ES-I3 (cell line): ENCODE results near the gene CLSTN3.

ENCODE experiments used
- H3K36me3 ChIP-seq: 2 replicates; pipeline ENCODE4 v1.6.1; 2013; ENCODE audit warnings: mild to moderate bottlenecking, low read length, control low read depth, moderate library complexity; ENCODE audit not compliant: insufficient read depth
- H3K4me1 ChIP-seq: 2 replicates; pipeline ENCODE4 v1.6.1; 2013; ENCODE audit warnings: mild to moderate bottlenecking, control low read depth, low read length; ENCODE audit not compliant: insufficient read depth
- H3K9ac ChIP-seq: 2 replicates; pipeline ENCODE4 v1.6.1; 2013; ENCODE audit warnings: low read depth, mild to moderate bottlenecking, low read length, moderate library complexity
- H3K9me3 ChIP-seq: 2 replicates; pipeline ENCODE4 v1.6.1; 2013; ENCODE audit warnings: mild to moderate bottlenecking, low read length, moderate library complexity; ENCODE audit not compliant: control insufficient read depth, insufficient read depth

CLSTN3 gene

DNA sequence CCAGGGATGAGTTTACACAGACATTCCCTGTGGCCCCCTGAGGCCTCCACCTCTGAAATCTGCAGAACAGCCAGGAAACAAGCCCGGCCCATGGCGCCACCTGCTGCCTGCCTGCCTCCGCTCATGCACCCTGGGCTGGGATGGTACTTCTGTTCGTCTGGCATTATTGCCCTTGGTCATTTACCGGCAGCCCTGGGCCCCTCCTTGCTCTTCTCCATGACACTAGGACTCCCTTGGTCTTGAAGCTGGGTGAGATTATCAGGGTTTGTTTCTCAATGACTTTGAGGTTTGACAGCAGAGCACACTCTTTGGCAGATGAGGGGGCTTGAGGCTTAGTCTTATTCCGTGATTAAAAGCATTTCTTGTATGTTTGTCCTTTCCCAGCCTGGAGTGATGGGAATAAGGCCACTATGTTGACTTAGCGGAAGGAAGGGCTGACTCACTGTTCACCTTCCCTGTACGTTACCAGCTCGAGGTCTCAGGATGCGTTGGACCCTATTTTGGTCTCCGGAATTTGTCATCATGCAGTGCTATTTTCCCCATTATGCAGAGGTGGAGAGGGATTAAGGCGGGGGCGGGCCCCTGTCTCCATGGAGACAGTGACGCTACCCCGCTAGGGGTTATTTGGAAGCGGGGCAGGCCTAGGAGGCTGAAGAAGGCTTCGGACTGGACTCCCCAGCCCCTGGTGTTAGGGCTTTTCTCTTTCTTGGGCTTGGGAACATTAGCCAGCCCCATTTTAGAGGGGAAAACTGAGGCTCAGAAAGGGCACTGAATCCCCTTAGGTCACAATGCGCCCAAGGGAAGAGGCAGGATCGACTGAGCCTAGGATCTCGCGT is 58.6 kb downstream of the CLSTN3 start:
- 0 out of 2 replicates have a peak, but pooled peaks cover 3% of the 10 kb centered on the region for H3K4me1 ChIP-seq
- peak overlapping the region; percentile 75; the same call in 1 of the 2 replicates for H3K9ac ChIP-seq
- H3K36me3 ChIP-seq = no peaks in the 10 kb centered on the region
- no peaks in the 10 kb centered on the region for H3K9me3 ChIP-seq

- Histone ChIP-seq H3K9ac (peak within 1 kb of the TSS; percentile 75; the same call in 1 of the 2 replicates), H3K4me1 (0 out of 2 replicates have a peak, but pooled peaks cover 3% of the 10 kb centered on the region), H3K36me3 (no peaks in the 10 kb centered on the region)
Measured at GRCh38 chr12:7189398-7190267, 59.5 kb downstream of the CLSTN3 start, which contains the start of gene PEX5. Gene PEX5 (plus strand): TSS chr12:7189686. CDS start chr12:7190378, 692 bp downstream.

DNA sequence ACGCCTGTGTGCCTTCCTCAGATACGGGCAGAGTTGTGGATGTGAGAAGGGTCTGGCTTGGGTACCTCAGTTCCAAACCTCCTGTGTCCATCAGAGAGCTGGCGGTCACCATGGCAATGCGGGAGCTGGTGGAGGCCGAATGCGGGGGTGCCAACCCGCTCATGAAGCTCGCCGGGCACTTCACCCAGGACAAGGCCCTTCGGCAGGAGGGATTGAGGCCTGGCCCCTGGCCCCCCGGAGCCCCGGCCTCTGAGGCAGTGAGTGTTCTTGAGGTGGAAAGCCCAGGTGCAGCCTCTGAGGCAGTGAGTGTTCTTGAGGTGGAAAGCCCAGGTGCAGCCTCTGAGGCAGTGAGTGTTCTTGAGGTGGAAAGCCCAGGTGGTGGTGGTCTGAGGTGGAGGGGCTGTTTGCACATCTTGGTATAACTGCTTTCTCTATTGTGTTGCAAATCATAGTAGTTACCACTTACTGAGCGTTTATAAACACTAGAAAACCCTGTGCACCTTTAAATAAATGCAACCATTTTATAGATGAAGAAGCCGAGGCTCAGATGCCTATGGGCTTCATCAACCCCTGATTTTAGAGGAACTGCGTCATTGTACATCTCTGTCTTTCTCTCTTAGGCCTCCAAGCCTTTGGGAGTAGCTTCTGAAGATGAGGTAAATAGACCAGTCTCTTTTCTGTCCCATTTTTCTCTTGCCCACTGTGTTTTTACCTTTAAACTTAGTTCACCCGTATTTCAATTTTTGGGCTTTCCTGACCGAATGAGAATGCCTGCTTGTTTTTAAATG is 60.3 kb downstream of the CLSTN3 start:
- H3K4me1 ChIP-seq = 0 out of 2 replicates have a peak, but pooled peaks cover 3% of the 10 kb centered on the region
- no peaks in the 10 kb centered on the region for H3K36me3 ChIP-seq
- peak overlapping the region; percentile 48; the same call in 1 of the 2 replicates for H3K9ac ChIP-seq
- H3K9me3 ChIP-seq = no peaks in the 10 kb centered on the region

More at GRCh38 chr12:7189398-7190267, 59.5 kb downstream of the CLSTN3 start, which contains the start of gene PEX5:
- H3K9me3 ChIP-seq = no peaks in the 10 kb centered on the region

- no peaks in the 10 kb centered on the region for H3K4me1 ChIP-seq
- no peaks in the 10 kb centered on the region for H3K36me3 ChIP-seq
- no peaks in the 10 kb centered on the region for H3K9me3 ChIP-seq
- no peak overlapping the region for H3K9ac ChIP-seq
Measured at GRCh38 chr12:7193674-7194073, 63.5 kb downstream of the CLSTN3 start.

DNA sequence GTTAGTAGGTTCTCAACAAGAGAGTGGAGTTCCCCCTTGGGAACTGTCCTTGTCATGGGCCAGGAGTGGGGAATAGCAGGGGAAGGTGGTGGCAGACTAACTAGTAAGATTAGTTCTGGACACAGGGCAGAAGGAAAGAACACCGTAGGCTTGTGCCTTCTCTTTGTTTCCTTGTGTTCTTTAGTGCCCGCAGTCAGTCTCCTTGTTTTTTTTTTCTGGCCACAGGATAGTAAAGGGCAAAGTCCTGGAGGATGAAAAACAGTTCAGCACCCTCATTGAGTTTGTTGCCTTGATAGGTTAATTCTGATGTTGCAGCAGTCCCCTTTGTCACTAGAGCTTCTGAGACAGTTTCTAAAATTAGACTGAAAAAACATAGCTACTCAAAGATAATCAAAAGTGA is 67.7 kb downstream of the CLSTN3 start:
- H3K9ac ChIP-seq = no peak overlapping the region
- H3K9me3 ChIP-seq = no peaks in the 10 kb centered on the region
- peaks cover 9% of the 10 kb centered on the region for H3K36me3 ChIP-seq
- no peaks in the 10 kb centered on the region for H3K4me1 ChIP-seq

GRCh38 chr12:7203109-7203508 is 72.9 kb downstream of the CLSTN3 start:
- Histone ChIP-seq H3K4me1 (no peaks in the 10 kb centered on the region), H3K9ac (no peak overlapping the region), H3K9me3 (no peaks in the 10 kb centered on the region), H3K36me3 (peaks cover 9% of the 10 kb centered on the region)

DNA sequence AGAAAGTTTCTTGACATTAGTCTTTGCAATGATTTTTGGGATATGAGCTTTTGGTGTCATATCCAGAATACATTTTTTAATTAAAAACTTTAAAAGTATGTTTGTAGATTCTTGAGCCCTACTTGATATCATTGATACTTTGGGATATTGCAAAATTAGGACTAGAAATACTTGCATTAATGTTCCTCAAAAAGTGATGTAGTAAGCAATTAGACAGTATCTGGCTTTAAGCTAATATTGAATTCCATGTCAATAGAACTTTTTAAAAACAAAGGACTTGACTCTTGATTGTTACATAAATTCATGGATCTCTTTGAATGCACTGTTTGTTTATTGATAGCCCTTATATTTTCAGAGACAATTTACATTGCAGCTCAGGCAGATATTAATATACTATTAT is 74.9 kb downstream of the CLSTN3 start:
- H3K9ac ChIP-seq = no peak overlapping the region
- peaks cover 17% of the 10 kb centered on the region for H3K36me3 ChIP-seq
- no peaks in the 10 kb centered on the region for H3K4me1 ChIP-seq
- no peaks in the 10 kb centered on the region for H3K9me3 ChIP-seq

DNA sequence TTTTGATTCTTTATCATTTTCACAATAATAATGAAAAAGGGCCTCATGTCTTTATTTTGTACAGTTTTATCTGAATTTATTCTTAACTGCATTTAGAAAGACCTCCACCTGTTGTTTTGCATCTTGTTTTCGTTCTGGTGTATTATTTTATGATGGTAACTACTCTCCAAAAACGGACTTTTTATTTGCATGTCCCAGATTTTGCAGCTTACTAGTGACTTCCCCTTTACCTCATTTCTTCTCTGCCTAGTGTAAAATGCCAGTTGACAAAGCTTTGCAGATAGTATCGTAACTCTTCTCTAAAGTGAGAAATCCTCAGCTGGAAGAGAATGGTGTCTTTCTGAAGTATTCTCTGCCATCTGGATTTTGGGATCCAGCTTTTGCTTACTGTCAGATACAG is 76.5 kb downstream of the CLSTN3 start:
- no peaks in the 10 kb centered on the region for H3K4me1 ChIP-seq
- peaks cover 4% of the 10 kb centered on the region; the same call in 1 of the 2 replicates for H3K9me3 ChIP-seq
- peaks cover 25% of the 10 kb centered on the region for H3K36me3 ChIP-seq

GRCh38 chr12:7207866-7208625 is 77.9 kb downstream of the CLSTN3 start:
- H3K36me3 ChIP-seq = peaks cover 17% of the 10 kb centered on the region
- peaks cover 5% of the 10 kb centered on the region; the same call in 1 of the 2 replicates for H3K9me3 ChIP-seq
- no peaks in the 10 kb centered on the region for H3K4me1 ChIP-seq
- H3K9ac ChIP-seq = no peak overlapping the region

More for the DNA sequence above, 76.5 kb downstream of the CLSTN3 start:
- H3K9ac ChIP-seq = no peak overlapping the region
